HCT116 (cell line): ENCODE data around the gene FBXO22. TPM values are rescaled to one million over a fixed set of nuclear protein-coding genes. Genes with fewer than 3 reads are reported as not detected.
"Not testable (repeated sequence)": the region's sequence is repeated elsewhere in the genome, so short reads cannot be mapped to it uniquely, and the experiment has no call there.

Experiments
- ATAC-seq: fragments of 200-7000 bp; cut with Tn5 transposase; 2 replicates; pipeline ENCODE4 v1.9.1; 2020; ENCODE audit warnings: mild to moderate bottlenecking, moderate library complexity
- BruUV-seq: library from RNA; stranded (reverse); fragments of 400-500 nt; replicated peaks from 2 replicates; lab custom pipeline; 2021; lab: Mats Ljungman, UMichigan
- CTCF ChIA-PET: fragments of 300-600 bp; sonication (Branson Sonifier 250); formaldehyde crosslinking; loops from one replicate; lab custom pipeline; 2021; ENCODE audit warnings: antibody characterized with exemption; lab: Charles Lee
- POLR2A ChIA-PET: fragments of 300-600, 350-600 bp; sonication (Branson Sonifier 250); formaldehyde crosslinking; loops from one replicate; lab custom pipeline; 2021; ENCODE audit warnings: antibody characterized with exemption; lab: Charles Lee
- RAD21 ChIA-PET, 2 experiments: fragments of 300-600 bp; sonication (Branson Sonifier 250); formaldehyde crosslinking; loops; one replicate each; lab custom pipeline; 2023; ENCODE audit warnings: low total read pairs in 2 of 2; ENCODE audit not compliant: uncharacterized antibody in 2 of 2, unreplicated experiment in 2 of 2, low non-redundant PET in 1 of 2; lab: Charles Lee
- DNase-seq: peaks from one replicate; pipeline ENCODE4 v3.0.0-alpha.2; 2010; ENCODE audit warnings: low read depth, low spot score
- H2AFZ ChIP-seq: fragments of 200-600 bp; shearing (Covaris generic), sonication (generic); 2 replicates; pipeline ENCODE4 v1.6.1; 2017; ENCODE audit warnings: low read depth, mixed run types, mixed read lengths, antibody characterized with exemption, low read length; ENCODE audit not compliant: poor library complexity, severe bottlenecking
- H3K27ac ChIP-seq: 2 replicates; pipeline ENCODE4 v1.5.1; 2012; ENCODE audit warnings: low read depth, low read length
- H3K27me3 ChIP-seq: fragments of 200-600 bp; sonication (generic); 2 replicates; pipeline ENCODE4 v1.6.1; 2016; ENCODE audit warnings: mixed run types, low read length, mixed read lengths; ENCODE audit not compliant: insufficient read depth
- H3K36me3 ChIP-seq, 2 experiments: fragments of 200-500 bp in 1 of 2; fragments of 200-600 bp in 1 of 2; sonication (Bioruptor generic) in 1 of 2; sonication (generic) in 1 of 2; 2 replicates each; pipeline versions ENCODE4 v1.5.1 to v1.6.1; 2014 to 2016; ENCODE audit warnings: low read length in 2 of 2, inconsistent platforms in 1 of 2, mixed read lengths in 1 of 2, mixed run types in 1 of 2; ENCODE audit not compliant: insufficient read depth in 2 of 2, control insufficient read depth in 1 of 2
- H3K4me1 ChIP-seq, 2 experiments: fragments of 200-600 bp in 1 of 2; sonication (generic) in 1 of 2; 2 replicates each; pipeline versions ENCODE4 v1.5.1 to v1.6.1; 2012 to 2017; ENCODE audit warnings: low read length in 2 of 2, inconsistent platforms in 1 of 2, mild to moderate bottlenecking in 1 of 2, mixed read lengths in 1 of 2, mixed run types in 1 of 2, moderate library complexity in 1 of 2; ENCODE audit not compliant: insufficient read depth in 2 of 2, control insufficient read depth in 1 of 2
- H3K4me2 ChIP-seq: fragments of 200-600 bp; sonication (generic); 2 replicates; pipeline ENCODE4 v1.6.1; 2017; ENCODE audit warnings: mixed run types, low read length, mixed read lengths
- H3K4me3 ChIP-seq, 2 experiments: fragments of 200-600 bp in 1 of 2; sonication (generic) in 1 of 2; replicated peaks in 1 of 2; 2 replicates each; pipeline ENCODE4 v1.5.1; 2011 to 2016; ENCODE audit warnings: low read length in 2 of 2, control low read depth in 1 of 2, low read depth in 1 of 2, mild to moderate bottlenecking in 1 of 2, mixed read lengths in 1 of 2, mixed run types in 1 of 2
- H3K79me2 ChIP-seq: fragments of 200-600 bp; sonication (generic); 2 replicates; pipeline ENCODE4 v1.6.1; 2017; ENCODE audit warnings: mild to moderate bottlenecking, mixed run types, low read length, moderate library complexity, mixed read lengths; ENCODE audit not compliant: insufficient read depth
- H3K9ac ChIP-seq: fragments of 200-600 bp; sonication (generic); 2 replicates; pipeline ENCODE4 v1.6.1; 2016; ENCODE audit warnings: low read length, mixed read lengths
- H3K9me2 ChIP-seq: fragments of 200-600 bp; sonication (generic), shearing (Covaris generic); 2 replicates; pipeline ENCODE4 v1.6.1; 2017; ENCODE audit warnings: mixed run types, mild to moderate bottlenecking, moderate library complexity; ENCODE audit not compliant: insufficient read depth
- H3K9me3 ChIP-seq, 2 experiments: fragments of 200-500 bp in 1 of 2; fragments of 200-600 bp in 1 of 2; sonication (Bioruptor generic) in 1 of 2; sonication (generic) in 1 of 2; 2 replicates each; pipeline ENCODE4 v1.6.1; 2014 to 2017; ENCODE audit warnings: low read length in 2 of 2, mixed read lengths in 2 of 2, inconsistent platforms in 1 of 2, low read depth in 1 of 2, mild to moderate bottlenecking in 1 of 2, mixed run types in 1 of 2, moderate library complexity in 1 of 2; ENCODE audit not compliant: control insufficient read depth in 1 of 2, insufficient read depth in 1 of 2
- H4K20me1 ChIP-seq: fragments of 200-600 bp; sonication (generic), shearing (Covaris generic); 2 replicates; pipeline ENCODE4 v1.6.1; 2017; ENCODE audit warnings: mixed run types, mild to moderate bottlenecking, moderate library complexity; ENCODE audit not compliant: insufficient read depth
- ELF1 ChIP-seq: IDR thresholded peaks from 2 replicates; pipeline ENCODE4 v1.6.1; 2012; ENCODE audit warnings: low read depth, borderline replicate concordance
- MAX ChIP-seq: IDR thresholded peaks from 2 replicates; pipeline ENCODE4 v1.6.1; 2012
- POLR2A ChIP-seq: IDR thresholded peaks from 2 replicates; pipeline ENCODE4 v1.7.0; 2011; ENCODE audit warnings: borderline replicate concordance; ENCODE audit not compliant: insufficient read depth, insufficient read length; ENCODE audit errors: extremely low read depth
- SP1 ChIP-seq: IDR thresholded peaks from 2 replicates; pipeline ENCODE4 v1.6.1; 2012; ENCODE audit warnings: low read depth
- ZBTB33 ChIP-seq: IDR thresholded peaks from 2 replicates; pipeline ENCODE4 v1.6.1; 2011; ENCODE audit warnings: mild to moderate bottlenecking, low read length, moderate library complexity; ENCODE audit not compliant: insufficient replicate concordance; ENCODE audit errors: extremely low read depth
- ZFX ChIP-seq: fragments of 450-650 bp; IDR thresholded peaks from 2 replicates; pipeline ENCODE4 v1.6.1; 2017
- intact Hi-C: fragments of 100-400 bp; cut with micrococcal nuclease; formaldehyde crosslinking; loops from 2 replicates; pipeline ENCODE4 v1.10.0; 2022
- total RNA-seq: library from RNA; stranded (reverse); gene quantifications from one replicate; pipeline ENCODE4 v1.2.1, GENCODE V29; 2021; ENCODE audit not compliant: unreplicated experiment

FBXO22 gene
- total RNA-seq, 1 experiment from 2014 or later = 60.3 TPM

GRCh38 chr15:75864213-75865059 is 39.2 kb upstream of the FBXO22 start:
- H3K27me3 ChIP-seq = no peaks in the 10 kb centered on the region
- intact Hi-C loops = no loop called here
- DNase-seq (no peak), ATAC-seq (no peak)
- ChIA-PET RAD21 (no interaction called here), CTCF (no interaction called here), POLR2A (no interaction called here)
- BruUV-seq = no TSS peak
- no peak overlapping the region for H2AFZ ChIP-seq
- H3K27ac ChIP-seq = no peak overlapping the region
- H3K4me1 ChIP-seq = no peaks in the 10 kb centered on the region
- no peaks in the 10 kb centered on the region for H4K20me1 ChIP-seq
- no peak overlapping the region for H3K4me3 ChIP-seq
- H3K4me2 ChIP-seq = no peak overlapping the region
- no peaks in the 10 kb centered on the region for H3K9me2 ChIP-seq
- no peaks in the 10 kb centered on the region for H3K79me2 ChIP-seq
- no peaks in the 10 kb centered on the region for H3K9me3 ChIP-seq
- H3K9ac ChIP-seq = no peak overlapping the region
- no peaks in the 10 kb centered on the region; a peak in 1 of 4 replicates for H3K36me3 ChIP-seq
- TF ChIP-seq POLR2A = no peak
- no peak for TF ChIP-seq ZBTB33
- no peak for TF ChIP-seq ELF1
- TF ChIP-seq SP1 = no peak
- TF ChIP-seq ZFX = no peak
- no peak for TF ChIP-seq MAX

GRCh38 chr15:75866045-75866444 is 37.6 kb upstream of the FBXO22 start:
- H3K9me2 ChIP-seq, H4K20me1 ChIP-seq, BruUV-seq, intact Hi-C loops, H3K9ac ChIP-seq, CTCF ChIA-PET, ATAC-seq, DNase-seq, H3K4me2 ChIP-seq, H3K27ac ChIP-seq, POLR2A ChIA-PET, H3K27me3 ChIP-seq, RAD21 ChIA-PET, H3K36me3 ChIP-seq, H3K4me1 ChIP-seq, H3K4me3 ChIP-seq, H3K79me2 ChIP-seq, H3K9me3 ChIP-seq, H2AFZ ChIP-seq: not testable (repeated sequence)
